ENCODE measurements around the gene KIF2A. TPM values are rescaled to one million over a fixed set of nuclear protein-coding genes. Genes with fewer than 3 reads are reported as not detected.

The KIF2A gene
- total RNA-seq, 1 experiment from 2014 or later: 86.1 TPM

GRCh38 chr5:62386824-62387223 lies 80.8 kb downstream of the KIF2A start:
- no peak overlapping the region for H3K23ac ChIP-seq (ENCODE audit: insufficient read length, low read depth, low read length)
- H2BK15ac ChIP-seq (ENCODE audit: low read depth, low read length): no peak overlapping the region
- H3K9me3 ChIP-seq (ENCODE audit: control insufficient read depth, low read depth, low read length): no peaks in the 10 kb centered on the region
- peaks cover 8 to 64% (median 37%) of the 10 kb centered on the region in 3 experiments; a peak in 6 of 7 replicates for H3K36me3 Mint-ChIP-seq (ENCODE audit: insufficient read depth in 1 of 3, low read depth in 3 of 3)
- no peak overlapping the region for H3K18ac ChIP-seq (ENCODE audit: insufficient read length, low read depth, low read length)
- no peak overlapping the region for H4K91ac ChIP-seq (ENCODE audit: insufficient read length, low read depth, low read length)
- H4K8ac ChIP-seq (replicated peaks; ENCODE audit: insufficient read length, low read depth, low read length): no peak overlapping the region
- no peaks in the 10 kb centered on the region for H3K27me3 ChIP-seq (ENCODE audit: insufficient read depth, low read length)
- H2AFZ ChIP-seq (ENCODE audit: low read length): no peak overlapping the region
- H3K27me3 Mint-ChIP-seq (ENCODE audit: low read depth): no peaks in the 10 kb centered on the region
- no peak overlapping the region for H2BK20ac ChIP-seq (ENCODE audit: low read depth, low read length, poor library complexity, severe bottlenecking)
- H3K23me2 ChIP-seq (ENCODE audit: insufficient read length, low read depth, low read length, poor library complexity, severe bottlenecking): no peaks in the 10 kb centered on the region
- no peak overlapping the region for H3K4me2 ChIP-seq (ENCODE audit: insufficient read depth, insufficient read length, low read length)
- TF ChIP-seq, protein P1, sequence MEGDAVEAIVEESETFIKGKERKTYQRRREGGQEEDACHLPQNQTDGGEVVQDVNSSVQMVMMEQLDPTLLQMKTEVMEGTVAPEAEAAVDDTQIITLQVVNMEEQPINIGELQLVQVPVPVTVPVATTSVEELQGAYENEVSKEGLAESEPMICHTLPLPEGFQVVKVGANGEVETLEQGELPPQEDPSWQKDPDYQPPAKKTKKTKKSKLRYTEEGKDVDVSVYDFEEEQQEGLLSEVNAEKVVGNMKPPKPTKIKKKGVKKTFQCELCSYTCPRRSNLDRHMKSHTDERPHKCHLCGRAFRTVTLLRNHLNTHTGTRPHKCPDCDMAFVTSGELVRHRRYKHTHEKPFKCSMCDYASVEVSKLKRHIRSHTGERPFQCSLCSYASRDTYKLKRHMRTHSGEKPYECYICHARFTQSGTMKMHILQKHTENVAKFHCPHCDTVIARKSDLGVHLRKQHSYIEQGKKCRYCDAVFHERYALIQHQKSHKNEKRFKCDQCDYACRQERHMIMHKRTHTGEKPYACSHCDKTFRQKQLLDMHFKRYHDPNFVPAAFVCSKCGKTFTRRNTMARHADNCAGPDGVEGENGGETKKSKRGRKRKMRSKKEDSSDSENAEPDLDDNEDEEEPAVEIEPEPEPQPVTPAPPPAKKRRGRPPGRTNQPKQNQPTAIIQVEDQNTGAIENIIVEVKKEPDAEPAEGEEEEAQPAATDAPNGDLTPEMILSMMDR (conservative IDR thresholded peaks at IDR 0.05): no peak
- H4K20me1 ChIP-seq (ENCODE audit: control insufficient read depth, insufficient read depth, insufficient read length): no peaks in the 10 kb centered on the region
- no peak overlapping the region for H4K5ac ChIP-seq (ENCODE audit: insufficient read length, low read depth, low read length)
- no peak overlapping the region for H3K14ac ChIP-seq (ENCODE audit: insufficient read depth, low read length)
- no peak overlapping the region for H2BK12ac ChIP-seq (ENCODE audit: insufficient read length, low read depth, low read length)
- H3K4me1 Mint-ChIP-seq: no peaks in the 10 kb centered on the region
- H3K27ac ChIP-seq (ENCODE audit: insufficient read length, low read depth, low read length): no peak overlapping the region
- no peak overlapping the region for H3K4me3 Mint-ChIP-seq
- H3K4me1 ChIP-seq (ENCODE audit: insufficient read depth, low read length): no peaks in the 10 kb centered on the region
- no peak overlapping the region for H3K27ac Mint-ChIP-seq
- H3T11ph ChIP-seq (ENCODE audit: low read length): no peak overlapping the region
- H3K79me2 ChIP-seq (ENCODE audit: insufficient read depth, low read length): no peaks in the 10 kb centered on the region
- H2BK120ac ChIP-seq (ENCODE audit: low read depth, low read length, poor library complexity, severe bottlenecking): no peak overlapping the region
- H2BK5ac ChIP-seq (ENCODE audit: insufficient read length, low read length): no peak overlapping the region
- no peaks in the 10 kb centered on the region for H3K9me3 Mint-ChIP-seq
- H3K4ac ChIP-seq (ENCODE audit: low read depth, low read length): no peak overlapping the region
- H2AK5ac ChIP-seq (ENCODE audit: insufficient read length, low read length): no peak overlapping the region
- no peaks in the 10 kb centered on the region for H3K79me1 ChIP-seq (ENCODE audit: insufficient read depth, low read depth, low read length, poor library complexity, severe bottlenecking)
- H3K56ac ChIP-seq (ENCODE audit: insufficient read length, low read depth, low read length): no peak overlapping the region
- no peak overlapping the region for H3K9ac ChIP-seq (ENCODE audit: extremely low read depth, insufficient read length, low read length)
- no peak for DNase-seq

Measured in H9 (cell line).